NB4 (cell line): ENCODE results near the gene NKD1.

ENCODE experiments used
- CTCF ChIP-seq: IDR thresholded peaks from one replicate; pipeline ENCODE4 v1.5.1; 2012; ENCODE audit warnings: low read depth, low read length
- MAX ChIP-seq: IDR thresholded peaks from 2 replicates; pipeline ENCODE4 v1.6.1; 2011; ENCODE audit warnings: low read depth, low read length

GRCh38 chr16:50676684-50677225 lies 128.6 kb downstream of the NKD1 start:
- no peak for TF ChIP-seq CTCF
- no peak for TF ChIP-seq MAX
